ENCODE results near the gene RAB15.

Gene RAB15

GRCh38 chr14:64927031-64927430, 45.1 kb downstream of the RAB15 start:
- TF ChIP-seq POLR2AphosphoS5 (IDR thresholded peaks at IDR 0.05; ENCODE audit: low read depth, low read length) (no peak), TAF1 (IDR thresholded peaks at IDR 0.05; ENCODE audit: borderline replicate concordance, insufficient read depth, low read length) (no peak), REST (IDR thresholded peaks at IDR 0.05; ENCODE audit: insufficient read depth in 1 of 2, low read depth in 2 of 2, low read length in 2 of 2) (no peak), FOXP2 (optimal IDR thresholded peaks at IDR 0.05; ENCODE audit: borderline replicate concordance, extremely low read depth, extremely low read length, insufficient read depth) (no peak), SIN3A (IDR thresholded peaks at IDR 0.05; ENCODE audit: borderline replicate concordance, insufficient read depth, low read length) (no peak)

GRCh38 chr14:64926398-64926995, 45.6 kb downstream of the RAB15 start:
- TF ChIP-seq POLR2AphosphoS5 (IDR thresholded peaks at IDR 0.05; ENCODE audit: low read depth, low read length) (no peak), REST (IDR thresholded peaks at IDR 0.05; ENCODE audit: insufficient read depth in 1 of 2, low read depth in 2 of 2, low read length in 2 of 2) (no peak), SIN3A (IDR thresholded peaks at IDR 0.05; ENCODE audit: borderline replicate concordance, insufficient read depth, low read length) (no peak), FOXP2 (optimal IDR thresholded peaks at IDR 0.05; ENCODE audit: borderline replicate concordance, extremely low read depth, extremely low read length, insufficient read depth) (no peak), TAF1 (IDR thresholded peaks at IDR 0.05; ENCODE audit: borderline replicate concordance, insufficient read depth, low read length) (no peak)

GRCh38 chr14:64923015-64923414, 49.1 kb downstream of the RAB15 start:
- TF ChIP-seq TAF1 (IDR thresholded peaks at IDR 0.05; ENCODE audit: borderline replicate concordance, insufficient read depth, low read length) (no peak), FOXP2 (optimal IDR thresholded peaks at IDR 0.05; ENCODE audit: borderline replicate concordance, extremely low read depth, extremely low read length, insufficient read depth) (no peak), SIN3A (IDR thresholded peaks at IDR 0.05; ENCODE audit: borderline replicate concordance, insufficient read depth, low read length) (no peak), POLR2AphosphoS5 (IDR thresholded peaks at IDR 0.05; ENCODE audit: low read depth, low read length) (no peak), REST (IDR thresholded peaks at IDR 0.05; ENCODE audit: insufficient read depth in 1 of 2, low read depth in 2 of 2, low read length in 2 of 2) (no peak)

GRCh38 chr14:64920465-64920864, 51.7 kb downstream of the RAB15 start:
- no peak for TF ChIP-seq REST (IDR thresholded peaks at IDR 0.05; ENCODE audit: insufficient read depth in 1 of 2, low read depth in 2 of 2, low read length in 2 of 2)
- no peak for TF ChIP-seq POLR2AphosphoS5 (IDR thresholded peaks at IDR 0.05; ENCODE audit: low read depth, low read length)

- TF ChIP-seq TAF1 (IDR thresholded peaks at IDR 0.05; ENCODE audit: borderline replicate concordance, insufficient read depth, low read length) (no peak), FOXP2 (optimal IDR thresholded peaks at IDR 0.05; ENCODE audit: borderline replicate concordance, extremely low read depth, extremely low read length, insufficient read depth) (no peak), REST (IDR thresholded peaks at IDR 0.05; ENCODE audit: insufficient read depth in 1 of 2, low read depth in 2 of 2, low read length in 2 of 2) (no peak), POLR2AphosphoS5 (IDR thresholded peaks at IDR 0.05; ENCODE audit: low read depth, low read length) (no peak), SIN3A (IDR thresholded peaks at IDR 0.05; ENCODE audit: borderline replicate concordance, insufficient read depth, low read length) (no peak)
These were observed 52.5 kb downstream of the RAB15 start for GRCh38 chr14:64919618-64920017.
